ENCODE measurements around the gene UQCRFS1.

Gene UQCRFS1

DNA sequence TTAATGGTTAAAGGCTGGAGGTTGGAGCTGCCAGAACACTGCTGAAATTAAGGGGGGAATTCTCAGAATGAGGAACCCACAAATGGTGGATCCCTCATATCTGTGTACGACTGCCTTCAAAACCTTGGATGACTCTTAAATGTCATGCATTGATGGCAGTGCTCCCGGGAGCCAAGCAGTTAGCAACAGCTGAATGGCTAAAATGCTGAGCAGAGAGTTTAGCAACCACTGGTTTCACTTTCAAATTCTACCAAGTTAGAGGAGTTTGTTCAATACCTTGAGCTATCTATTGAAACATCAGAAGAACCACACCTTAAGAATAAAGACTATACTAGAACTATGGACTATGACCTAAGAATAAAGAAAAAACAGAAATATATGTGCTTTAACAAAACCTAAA is 41.4 kb downstream of the UQCRFS1 start:
- TF ChIP-seq, protein P1, sequence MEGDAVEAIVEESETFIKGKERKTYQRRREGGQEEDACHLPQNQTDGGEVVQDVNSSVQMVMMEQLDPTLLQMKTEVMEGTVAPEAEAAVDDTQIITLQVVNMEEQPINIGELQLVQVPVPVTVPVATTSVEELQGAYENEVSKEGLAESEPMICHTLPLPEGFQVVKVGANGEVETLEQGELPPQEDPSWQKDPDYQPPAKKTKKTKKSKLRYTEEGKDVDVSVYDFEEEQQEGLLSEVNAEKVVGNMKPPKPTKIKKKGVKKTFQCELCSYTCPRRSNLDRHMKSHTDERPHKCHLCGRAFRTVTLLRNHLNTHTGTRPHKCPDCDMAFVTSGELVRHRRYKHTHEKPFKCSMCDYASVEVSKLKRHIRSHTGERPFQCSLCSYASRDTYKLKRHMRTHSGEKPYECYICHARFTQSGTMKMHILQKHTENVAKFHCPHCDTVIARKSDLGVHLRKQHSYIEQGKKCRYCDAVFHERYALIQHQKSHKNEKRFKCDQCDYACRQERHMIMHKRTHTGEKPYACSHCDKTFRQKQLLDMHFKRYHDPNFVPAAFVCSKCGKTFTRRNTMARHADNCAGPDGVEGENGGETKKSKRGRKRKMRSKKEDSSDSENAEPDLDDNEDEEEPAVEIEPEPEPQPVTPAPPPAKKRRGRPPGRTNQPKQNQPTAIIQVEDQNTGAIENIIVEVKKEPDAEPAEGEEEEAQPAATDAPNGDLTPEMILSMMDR (IDR thresholded peaks at IDR 0.05; ENCODE audit: extremely low read depth, insufficient read depth, missing control alignments): no peak
- DNase-seq (ENCODE audit: low spot score): no peak
- in situ Hi-C loops (cut with MboI; ENCODE audit: low pct_unique_long_range_greater_than_20kb, low sequenced_read_pairs, unreplicated experiment): no loop called here

DNA sequence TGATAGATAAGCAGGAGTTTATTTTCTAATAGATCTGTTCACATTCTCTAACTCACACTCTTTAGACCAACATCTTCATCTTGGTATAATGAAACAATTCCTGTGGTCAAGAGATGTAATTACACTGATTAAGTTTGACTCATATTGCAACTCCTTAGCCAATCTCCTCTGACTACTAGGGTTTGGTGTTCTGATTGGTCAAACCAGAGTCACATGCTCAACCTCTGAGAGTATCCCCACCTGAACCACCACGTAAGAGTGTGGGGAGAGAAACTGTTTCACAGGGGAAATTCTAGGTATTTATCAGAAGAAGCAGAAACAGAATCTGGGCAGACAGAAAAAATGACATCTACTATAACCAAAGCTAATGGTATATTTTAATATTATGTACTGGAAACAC is 42.4 kb downstream of the UQCRFS1 start:
- in situ Hi-C loops (cut with MboI; ENCODE audit: low pct_unique_long_range_greater_than_20kb, low sequenced_read_pairs, unreplicated experiment): no loop called here

DNA sequence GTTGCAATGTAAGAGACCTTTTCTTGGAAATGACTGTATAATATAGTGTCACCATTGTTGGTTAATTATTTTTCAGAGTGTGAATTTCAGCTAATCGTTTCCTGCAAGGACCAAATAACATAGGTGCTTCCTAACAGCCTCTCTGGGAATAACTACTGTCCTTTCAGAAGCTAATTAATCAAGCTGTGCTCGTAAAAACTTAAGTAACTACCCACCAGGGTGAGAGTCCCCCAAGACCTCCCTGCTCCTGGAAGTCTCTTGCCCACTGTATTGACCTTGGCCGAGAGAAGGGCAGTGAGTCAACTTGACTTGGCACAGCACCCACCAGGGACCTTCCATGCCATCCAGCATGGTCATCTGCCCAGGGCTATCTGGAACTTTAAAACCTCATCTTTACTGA is 50.3 kb downstream of the UQCRFS1 start:
- DNase-seq (ENCODE audit: low spot score): no peak
- in situ Hi-C loops (cut with MboI; ENCODE audit: low pct_unique_long_range_greater_than_20kb, low sequenced_read_pairs, unreplicated experiment): no loop called here
- TF ChIP-seq, protein P1 (IDR thresholded peaks at IDR 0.05; ENCODE audit: extremely low read depth, insufficient read depth, missing control alignments): no peak

More for the DNA sequence above, 42.4 kb downstream of the UQCRFS1 start:
- DNase-seq (ENCODE audit: low spot score): no peak
- TF ChIP-seq, protein P1 (IDR thresholded peaks at IDR 0.05; ENCODE audit: extremely low read depth, insufficient read depth, missing control alignments): no peak

DNA sequence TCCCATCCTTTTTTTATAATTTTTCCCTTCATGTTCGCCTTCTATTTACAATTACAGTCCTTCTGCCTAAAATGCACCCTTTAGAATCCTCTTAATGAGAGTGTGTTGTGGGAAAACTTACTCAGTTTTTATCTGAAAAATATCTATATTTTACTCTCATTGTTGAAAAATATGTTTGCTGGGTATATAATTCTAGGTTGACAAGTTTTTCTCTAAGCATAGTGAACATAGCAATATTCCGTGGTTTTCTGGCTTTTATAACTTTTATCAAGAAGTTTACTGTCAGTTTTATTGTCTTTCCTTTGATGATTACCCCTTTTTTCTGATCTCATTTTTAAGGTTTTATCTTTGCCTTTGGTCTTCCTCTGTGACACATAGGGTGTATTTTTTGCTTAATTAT is 57.3 kb downstream of the UQCRFS1 start:
- DNase-seq (ENCODE audit: low spot score): no peak
- TF ChIP-seq, protein P1 (IDR thresholded peaks at IDR 0.05; ENCODE audit: extremely low read depth, insufficient read depth, missing control alignments): no peak
- in situ Hi-C loops (cut with MboI; ENCODE audit: low pct_unique_long_range_greater_than_20kb, low sequenced_read_pairs, unreplicated experiment): no loop called here

Data from GM13977 (cell line).